NT2/D1 (cell line): ENCODE data around the gene SLC34A1.

Experiments used
- YY1 ChIP-seq: IDR thresholded peaks from 2 replicates; pipeline ENCODE4 v1.6.1; 2011; ENCODE audit not compliant: insufficient read length, insufficient read depth
- ZNF274 ChIP-seq: IDR thresholded peaks from 2 replicates; pipeline ENCODE4 v1.6.1; 2011; ENCODE audit warnings: mild to moderate bottlenecking, low read depth, low read length

DNA sequence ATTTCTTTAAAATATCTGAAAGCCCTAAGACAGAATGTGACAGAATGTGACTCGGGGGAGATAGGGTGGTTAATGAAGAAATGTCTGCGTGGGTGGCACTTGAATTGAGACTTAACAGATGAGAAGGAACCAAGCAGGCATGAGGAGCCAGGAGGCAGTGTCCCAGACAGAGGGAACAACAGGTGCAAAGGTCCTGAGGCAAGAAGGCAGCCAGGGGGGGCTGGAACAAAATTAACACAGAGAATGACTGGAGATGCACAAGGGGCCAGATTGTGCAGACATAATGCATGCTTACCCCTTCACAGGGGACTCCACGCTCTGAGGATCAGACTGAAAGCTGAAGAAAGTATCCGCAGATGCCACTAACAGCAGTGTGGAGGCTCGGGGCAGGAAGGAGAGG, 34.5 kb upstream of the SLC34A1 start:
- TF ChIP-seq ZNF274 (no peak), YY1 (no peak)
